Endodermal cell (in vitro differentiated cells): ENCODE data around the gene GOLT1A. TPM values are rescaled to one million over a fixed set of nuclear protein-coding genes. Genes with fewer than 3 reads are reported as not detected.

Experiments
- DNase-seq: peaks from one replicate; pipeline ENCODE4 v3.0.0-alpha.2; 2017
- H3K27ac ChIP-seq: 2 replicates; pipeline ENCODE4 v1.5.1; 2013; ENCODE audit warnings: mild to moderate bottlenecking, low read depth, low read length, moderate library complexity
- H3K27me3 ChIP-seq: 2 replicates; pipeline ENCODE4 v1.6.1; 2013; ENCODE audit warnings: mild to moderate bottlenecking, low read length, moderate library complexity; ENCODE audit not compliant: insufficient read depth, control insufficient read depth, poor library complexity, severe bottlenecking
- H3K36me3 ChIP-seq: 2 replicates; pipeline ENCODE4 v1.7.0; 2013; ENCODE audit warnings: mild to moderate bottlenecking, low read length, moderate library complexity; ENCODE audit not compliant: control insufficient read depth, insufficient read depth
- H3K4me1 ChIP-seq: one replicate; pipeline ENCODE4 v1.7.0; 2013; ENCODE audit warnings: low read length; ENCODE audit not compliant: control insufficient read depth, insufficient read depth
- H3K4me3 ChIP-seq: 2 replicates; pipeline ENCODE4 v1.5.1; 2013; ENCODE audit warnings: mild to moderate bottlenecking, low read length, moderate library complexity
- H3K9ac ChIP-seq: 2 replicates; pipeline ENCODE4 v1.6.1; 2013; ENCODE audit warnings: mild to moderate bottlenecking, low read length, moderate library complexity; ENCODE audit not compliant: poor library complexity, severe bottlenecking; ENCODE audit errors: extremely low read depth
- H3K9me3 ChIP-seq: 2 replicates; pipeline ENCODE4 v1.6.1; 2013; ENCODE audit warnings: mild to moderate bottlenecking, low read length, moderate library complexity; ENCODE audit not compliant: control insufficient read depth
- H3K27ac Mint-ChIP-seq: 2 replicates; pipeline ENCODE4 v1.8.0; 2020; ENCODE audit warnings: mixed read lengths
- H3K27me3 Mint-ChIP-seq: 2 replicates; pipeline ENCODE4 v1.8.0; 2021; ENCODE audit warnings: mild to moderate bottlenecking, mixed read lengths; ENCODE audit not compliant: insufficient read depth
- H3K36me3 Mint-ChIP-seq: 2 replicates; pipeline ENCODE4 v1.8.0; 2020; ENCODE audit warnings: low read depth, mixed read lengths
- H3K4me1 Mint-ChIP-seq: 2 replicates; pipeline ENCODE4 v1.8.0; 2020; ENCODE audit warnings: mixed read lengths
- H3K4me3 Mint-ChIP-seq: 2 replicates; pipeline ENCODE4 v1.8.0; 2020; ENCODE audit warnings: mild to moderate bottlenecking, moderate library complexity, mixed read lengths
- H3K9me3 Mint-ChIP-seq: 2 replicates; pipeline ENCODE4 v1.8.0; 2020; ENCODE audit warnings: mild to moderate bottlenecking, mixed read lengths
- CTCF ChIP-seq: fragments of 200-600 bp; sonication (generic); conservative IDR thresholded peaks from 2 replicates; pipeline ENCODE4 v1.5.0; 2021; ENCODE audit warnings: antibody characterized with exemption, mild to moderate bottlenecking
- WGBS, 2 experiments: methylation state at CpG; one replicate each; pipeline versions ENCODE4 v1.1.5 to v1.1.7; 2013; ENCODE audit warnings: missing lambda C conversion rate in 2 of 2, mixed read lengths in 1 of 2; ENCODE audit not compliant: insufficient coverage in 1 of 2, insufficient read length in 1 of 2; 5-methylcytosine and 5-hydroxymethylcytosine counted together
- total RNA-seq, 2 donors: library from RNA; stranded (reverse); fragmentation: NEBNext Ultra II Directional in 1 of 2; extraction: Animal tissue kit (Norgen Biotek cat#: 25700) in 1 of 2; gene quantifications; 2 replicates in 1 of 2; 3 replicates in 1 of 2; pipeline ENCODE4 v1.2.1, GENCODE V29; 2021

GOLT1A gene
- total RNA-seq, 2 donors from 2014 or later: 1.8 to 6.2 TPM

DNA sequence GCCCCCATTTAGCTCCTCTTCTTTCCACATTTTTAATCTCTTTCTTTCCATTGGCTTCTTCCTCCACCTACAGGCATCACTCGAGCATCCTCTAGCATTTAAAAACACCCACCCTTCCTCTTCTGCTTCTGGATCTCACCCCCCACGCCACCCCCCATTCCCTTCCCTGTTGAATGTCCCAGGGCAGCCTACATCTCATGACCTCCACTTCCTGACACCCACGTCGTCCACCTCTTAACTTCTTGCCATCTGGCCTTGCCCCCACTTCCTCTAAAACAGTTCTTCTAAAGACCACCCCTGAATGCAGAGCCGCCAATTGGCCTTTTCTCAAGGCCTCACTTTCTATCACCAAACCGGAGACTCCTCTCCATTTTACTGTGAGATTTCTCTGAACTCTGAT, 55.8 kb downstream of the GOLT1A start:
- Mint-ChIP-seq H3K9me3 (no peaks in the 10 kb centered on the region), H3K27me3 (peaks cover 37% of the 10 kb centered on the region), H3K36me3 (no peaks in the 10 kb centered on the region), H3K4me3 (no peak overlapping the region), H3K4me1 (no peaks in the 10 kb centered on the region), H3K27ac (no peak overlapping the region)
- Histone ChIP-seq H3K27ac (no peak overlapping the region), H3K9ac (no peak overlapping the region), H3K4me1 (no peaks in the 10 kb centered on the region), H3K9me3 (no peaks in the 10 kb centered on the region), H3K27me3 (peaks cover 45% of the 10 kb centered on the region), H3K4me3 (no peak overlapping the region), H3K36me3 (no peaks in the 10 kb centered on the region)
- no peak for DNase-seq
- WGBS, 2 experiments: 86 to 100% methylated on average over 1 to 6 of the region's 6 CpGs
- no peak for TF ChIP-seq CTCF

GRCh38 chr1:204155881-204156280, 57.9 kb downstream of the GOLT1A start:
- no peak for TF ChIP-seq CTCF
- peaks cover 51% of the 10 kb centered on the region for H3K27me3 ChIP-seq
- no peak for DNase-seq
- H3K4me3 ChIP-seq: no peak overlapping the region
- no peak overlapping the region for H3K27ac Mint-ChIP-seq
- no peak overlapping the region for H3K9ac ChIP-seq
- H3K4me3 Mint-ChIP-seq: no peak overlapping the region
- H3K27me3 Mint-ChIP-seq: peaks cover 46% of the 10 kb centered on the region
- 84 to 87% methylated on average over 5 to 10 of the region's 10 CpGs for WGBS, 2 experiments
- H3K9me3 Mint-ChIP-seq: no peaks in the 10 kb centered on the region
- H3K36me3 Mint-ChIP-seq: no peaks in the 10 kb centered on the region
- peaks cover 1% of the 10 kb centered on the region for H3K4me1 Mint-ChIP-seq
- no peaks in the 10 kb centered on the region for H3K9me3 ChIP-seq
- no peaks in the 10 kb centered on the region for H3K4me1 ChIP-seq
- no peak overlapping the region for H3K27ac ChIP-seq
- no peaks in the 10 kb centered on the region for H3K36me3 ChIP-seq

GRCh38 chr1:204154568-204155255, 59.1 kb downstream of the GOLT1A start:
- Histone ChIP-seq H3K9ac (no peak overlapping the region), H3K4me1 (no peaks in the 10 kb centered on the region), H3K4me3 (no peak overlapping the region), H3K36me3 (no peaks in the 10 kb centered on the region), H3K27ac (no peak overlapping the region), H3K27me3 (peaks cover 51% of the 10 kb centered on the region), H3K9me3 (no peaks in the 10 kb centered on the region)
- no peak overlapping the region for H3K4me3 Mint-ChIP-seq
- no peaks in the 10 kb centered on the region for H3K9me3 Mint-ChIP-seq
- peaks cover 2% of the 10 kb centered on the region for H3K4me1 Mint-ChIP-seq
- no peak for TF ChIP-seq CTCF
- DNase-seq: no peak
- H3K36me3 Mint-ChIP-seq: no peaks in the 10 kb centered on the region
- no peak overlapping the region for H3K27ac Mint-ChIP-seq
- peaks cover 57% of the 10 kb centered on the region for H3K27me3 Mint-ChIP-seq
- 92 to 93% methylated on average over 13 to 15 of the region's 15 CpGs for WGBS, 2 experiments
